Fibroblast of skin of back (primary cell): ENCODE results near the gene MYBPC3.

ENCODE experiments used
- DNase-seq: peaks from one replicate; pipeline ENCODE4 v3.0.0-alpha.2; 2013

MYBPC3 gene

DNA sequence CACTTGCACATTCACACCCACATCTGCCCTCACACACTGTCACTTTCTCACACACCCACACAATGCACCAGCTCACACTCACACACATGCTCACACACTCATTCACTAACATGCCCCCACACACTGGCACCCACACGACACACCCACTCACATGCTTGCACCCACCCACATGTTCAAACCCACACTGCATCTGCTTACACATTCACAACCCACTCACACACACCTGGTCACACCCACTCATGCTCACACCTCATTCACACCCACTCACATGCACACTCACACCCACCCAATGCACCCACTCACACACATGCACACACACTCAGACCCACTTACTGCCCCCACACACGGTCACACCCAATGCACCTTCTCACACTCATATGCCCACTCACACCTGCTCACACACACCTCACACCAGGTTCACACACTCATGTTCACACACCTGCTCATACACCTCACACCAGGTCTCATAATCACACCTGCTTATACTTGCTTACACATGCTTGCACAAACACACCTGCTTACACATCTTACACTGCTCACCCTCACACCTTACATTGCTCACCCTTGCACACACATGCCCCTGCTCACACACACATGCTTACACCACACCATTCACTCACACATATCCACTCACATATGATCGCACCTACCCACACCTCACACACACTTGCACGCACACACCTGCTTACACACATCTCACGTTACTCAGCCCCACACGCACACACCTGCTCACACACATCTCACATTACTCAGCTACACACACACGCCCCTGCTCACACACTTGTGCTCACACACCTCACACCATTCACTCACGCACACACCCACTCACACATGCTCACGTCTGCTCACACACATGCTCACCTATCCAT is 3.9 kb upstream of the MYBPC3 start:
- DNase-seq = no peak

DNA sequence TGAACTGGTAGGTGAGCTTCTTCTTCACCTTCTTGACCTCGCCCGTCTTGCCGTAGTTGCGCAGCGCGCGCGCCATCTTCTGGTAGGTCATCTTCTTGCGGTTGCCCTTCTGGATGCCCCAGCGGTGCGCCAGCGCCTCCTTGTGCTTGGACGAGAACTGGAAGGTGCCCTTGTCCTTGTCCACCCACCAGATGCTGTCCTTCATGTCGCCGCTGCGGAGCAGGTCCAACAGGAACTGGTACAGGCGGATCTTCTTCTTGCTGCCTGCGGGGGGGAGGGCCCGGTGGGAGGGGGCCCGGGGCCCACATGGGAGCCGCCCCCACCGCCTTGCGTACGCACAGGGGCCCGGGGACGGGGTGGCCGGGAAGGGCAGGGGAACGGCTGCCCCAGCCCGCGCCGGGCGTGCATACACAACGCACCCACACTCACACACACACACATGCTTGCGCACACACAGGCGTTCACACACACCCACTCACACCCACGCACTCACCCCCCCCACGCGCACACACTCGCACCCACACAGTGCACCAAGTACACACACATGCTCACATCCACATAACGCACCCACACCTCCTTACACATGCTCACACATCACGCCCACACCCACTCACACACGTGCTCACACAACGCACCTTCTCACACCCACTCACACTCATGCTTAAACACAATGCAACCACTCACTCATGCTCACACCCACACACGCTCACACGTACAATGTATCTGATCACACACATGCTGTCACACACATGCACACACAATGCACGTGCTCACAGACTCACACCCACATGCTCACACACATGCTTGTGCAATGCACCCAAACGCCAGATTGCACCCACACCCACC is 3.0 kb upstream of the MYBPC3 start:
- DNase-seq = peak; percentile 87

DNA sequence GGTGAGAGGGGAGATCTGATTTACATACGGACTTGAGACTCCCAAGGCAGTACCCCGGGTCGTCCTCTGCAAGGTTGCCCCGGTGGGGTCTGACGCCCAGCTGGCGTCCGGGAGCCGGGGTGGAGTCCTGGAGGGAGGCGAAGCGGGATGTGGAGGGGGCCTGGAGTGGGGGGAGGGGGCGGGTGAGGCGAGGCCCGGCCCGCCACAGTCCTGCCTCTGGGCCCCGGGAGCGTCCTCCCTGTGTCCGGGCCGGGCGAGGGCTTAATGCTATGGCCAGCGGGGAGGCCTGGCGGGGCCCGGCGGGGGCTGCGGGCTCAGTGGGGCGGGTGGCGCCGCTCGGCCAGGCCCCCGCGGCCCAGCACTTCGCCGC is 2.4 kb upstream of the MYBPC3 start:
- DNase-seq = no peak

DNA sequence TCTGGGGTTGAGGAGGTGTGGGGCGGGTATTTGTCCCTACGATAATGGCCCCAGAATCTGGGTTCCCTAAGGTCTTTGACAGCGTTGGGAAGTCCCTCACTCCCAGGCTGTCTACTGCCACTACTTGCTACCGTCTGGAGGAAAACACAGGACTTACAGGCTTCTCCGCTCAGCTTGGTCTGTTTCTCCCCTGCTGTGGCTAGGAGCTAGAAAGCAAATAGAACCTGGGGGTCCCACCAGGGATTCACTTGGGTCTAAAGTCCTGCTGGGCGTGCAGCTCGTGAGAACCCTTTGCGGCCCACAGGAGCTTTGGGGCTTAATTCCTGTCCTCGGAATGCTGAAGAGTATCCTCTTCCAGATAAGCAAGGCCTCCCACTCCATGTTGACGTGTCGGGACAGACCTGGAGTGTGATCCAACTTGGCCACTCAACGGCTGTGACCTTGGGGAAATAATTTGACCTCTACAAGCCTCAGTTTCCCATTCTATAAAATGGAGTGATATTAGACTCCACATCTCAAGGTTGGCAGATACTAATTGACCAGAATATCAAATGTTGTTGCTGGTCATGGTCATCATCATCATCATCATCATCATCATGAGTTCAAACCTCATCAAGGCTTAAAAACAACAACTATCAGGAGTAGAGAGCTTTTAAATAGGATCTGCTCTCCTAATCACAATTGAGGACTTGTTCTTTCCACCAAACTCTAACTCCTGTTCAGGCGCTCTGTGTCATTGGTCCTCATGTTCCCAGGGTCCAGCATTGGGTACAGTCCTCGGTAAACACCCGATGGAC is 1.7 kb upstream of the MYBPC3 start:
- no peak for DNase-seq

DNA sequence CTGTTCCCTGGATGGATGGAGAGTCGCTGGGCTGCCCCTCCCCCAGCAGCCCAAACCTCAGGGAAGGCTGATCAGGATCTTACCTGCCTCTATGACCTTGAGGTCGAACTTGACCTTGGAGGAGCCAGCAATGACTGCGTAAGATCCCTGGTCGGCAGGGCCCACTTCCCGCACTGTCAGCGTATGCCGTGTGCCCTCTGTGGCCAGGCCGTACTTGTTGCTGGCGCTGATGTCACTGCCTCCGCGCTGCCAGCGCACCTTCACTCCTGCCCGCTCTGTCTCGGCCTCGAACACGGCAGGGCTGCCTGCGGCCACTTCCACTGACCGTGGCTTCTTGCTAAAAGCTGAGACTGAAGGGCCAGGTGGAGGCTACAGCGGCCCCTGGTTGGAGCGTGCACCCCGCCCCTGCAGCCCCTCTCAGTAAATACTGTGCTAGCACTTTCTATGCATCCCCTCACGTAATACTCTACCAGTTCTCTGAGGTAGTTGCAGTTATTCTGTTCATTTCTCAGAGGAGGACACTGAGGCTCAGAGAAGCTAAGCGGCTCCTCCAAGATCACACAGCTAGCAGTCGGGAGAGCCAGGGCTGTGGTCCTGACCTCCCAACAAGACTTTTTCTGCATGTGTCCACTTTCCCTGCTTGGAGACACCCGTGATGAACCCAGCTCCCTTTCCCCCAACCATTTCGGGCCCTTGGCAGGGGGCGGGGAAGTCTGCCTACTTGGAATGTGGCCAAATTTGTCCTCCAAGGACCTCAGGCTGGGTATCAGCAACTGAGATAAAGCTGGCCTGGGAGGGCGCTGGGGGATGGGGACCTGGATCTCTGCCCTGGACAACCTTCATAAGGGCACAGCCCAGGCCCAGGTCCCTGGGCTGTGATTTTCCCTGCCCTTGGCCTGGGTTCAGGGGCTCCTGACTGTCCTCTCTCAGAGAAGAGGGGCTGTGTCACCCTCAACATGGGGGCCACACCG is 1.1 kb downstream of the MYBPC3 start:
- no peak for DNase-seq

DNA sequence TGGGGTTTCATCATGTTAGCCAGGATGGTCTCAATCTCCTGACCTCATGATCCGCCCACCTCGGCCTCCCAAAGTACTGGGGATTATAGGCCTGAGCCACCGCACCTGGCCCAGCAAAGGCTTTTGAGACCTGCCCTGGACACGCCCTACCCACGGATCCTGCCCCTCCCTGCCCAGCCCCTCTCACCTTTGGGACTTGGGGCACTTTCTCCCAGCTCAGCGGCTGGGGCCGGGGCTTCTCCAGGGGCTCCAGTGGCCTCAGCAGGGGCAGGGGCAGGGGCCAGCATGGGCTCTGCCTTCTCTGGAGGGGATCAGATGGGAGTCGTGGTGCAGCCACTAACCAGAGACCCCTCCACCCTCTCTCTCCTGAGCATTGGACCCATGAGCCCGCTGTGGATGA is 2.2 kb downstream of the MYBPC3 start:
- no peak for DNase-seq

DNA sequence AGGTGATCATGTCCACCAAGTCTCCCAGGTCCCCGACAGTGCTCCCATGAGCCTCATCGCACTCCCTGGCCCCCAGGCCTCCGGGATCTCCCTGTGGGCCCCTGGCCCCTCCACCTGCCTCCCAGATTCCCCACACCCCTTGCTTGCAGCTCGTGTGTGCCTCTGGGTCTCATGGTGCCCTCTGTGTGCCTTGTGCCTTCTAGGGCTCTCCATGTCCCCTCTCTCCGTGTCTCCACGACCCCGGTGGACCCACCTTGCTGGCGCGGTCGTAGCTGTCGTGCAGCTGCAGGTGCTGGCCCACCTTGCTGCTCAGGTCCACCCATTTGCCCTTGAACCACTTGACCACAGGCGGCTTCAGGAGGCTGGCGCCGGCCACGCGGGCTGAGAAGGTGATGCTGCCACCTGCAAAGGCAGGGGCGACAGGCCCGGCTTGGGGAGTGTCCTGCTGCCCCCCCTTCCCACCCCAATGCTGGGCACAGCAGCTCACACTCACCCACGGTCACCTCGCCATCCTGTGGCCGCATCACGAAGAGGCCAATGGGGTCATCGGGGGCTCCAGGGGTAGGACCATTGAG is 2.9 kb downstream of the MYBPC3 start:
- DNase-seq = no peak

DNA sequence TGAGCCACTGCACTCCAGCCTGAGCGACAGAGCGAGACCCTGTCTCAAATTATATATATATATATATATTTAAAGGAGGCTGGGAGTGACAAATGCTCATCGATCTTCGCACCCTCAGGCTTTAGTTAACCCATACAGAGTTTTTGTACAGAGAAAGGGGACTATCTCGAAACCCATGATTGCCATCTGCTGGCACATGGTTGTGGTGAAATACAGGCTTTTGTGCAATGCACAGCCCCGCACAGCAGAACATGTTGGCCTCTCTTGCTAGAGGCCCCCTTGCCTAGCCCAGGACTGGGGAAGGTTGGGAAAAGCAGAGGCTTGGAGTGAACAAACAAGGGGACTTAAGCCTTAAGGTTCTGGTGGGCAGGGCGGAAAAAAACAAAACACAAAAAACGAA is 3.6 kb downstream of the MYBPC3 start:
- peak; percentile 15 for DNase-seq

DNA sequence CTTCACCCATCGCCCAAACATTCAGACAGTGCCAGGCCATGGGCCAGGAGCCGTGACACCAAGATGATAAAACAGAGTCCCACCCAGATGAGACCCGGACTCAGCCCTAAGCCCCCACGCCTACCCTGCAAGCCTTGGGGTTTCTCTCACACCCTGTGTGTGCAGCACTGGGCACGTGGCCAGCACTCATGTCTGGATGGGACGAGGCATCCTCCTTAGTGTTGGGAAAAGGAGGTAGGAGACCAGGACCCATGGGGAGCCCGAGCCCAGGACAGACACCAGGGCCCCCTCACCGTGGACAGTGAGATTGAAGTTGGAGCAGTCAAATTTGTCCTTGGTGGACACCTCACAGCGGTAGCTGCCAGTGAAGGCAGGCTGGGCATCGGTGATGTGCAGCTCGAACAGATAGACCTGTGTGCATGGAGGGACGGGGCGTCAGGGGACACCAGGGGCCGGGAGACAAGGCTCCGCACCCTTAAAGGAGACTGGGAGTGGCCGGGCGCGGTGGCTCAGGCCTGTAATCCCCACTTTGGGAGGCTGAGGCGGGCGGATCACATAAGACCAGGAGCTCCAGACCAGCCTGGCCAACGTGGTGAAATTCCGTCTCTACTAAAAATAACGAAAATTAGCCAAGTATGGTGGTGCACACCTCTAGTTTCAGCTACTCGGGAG is 4.2 kb downstream of the MYBPC3 start:
- no peak for DNase-seq

DNA sequence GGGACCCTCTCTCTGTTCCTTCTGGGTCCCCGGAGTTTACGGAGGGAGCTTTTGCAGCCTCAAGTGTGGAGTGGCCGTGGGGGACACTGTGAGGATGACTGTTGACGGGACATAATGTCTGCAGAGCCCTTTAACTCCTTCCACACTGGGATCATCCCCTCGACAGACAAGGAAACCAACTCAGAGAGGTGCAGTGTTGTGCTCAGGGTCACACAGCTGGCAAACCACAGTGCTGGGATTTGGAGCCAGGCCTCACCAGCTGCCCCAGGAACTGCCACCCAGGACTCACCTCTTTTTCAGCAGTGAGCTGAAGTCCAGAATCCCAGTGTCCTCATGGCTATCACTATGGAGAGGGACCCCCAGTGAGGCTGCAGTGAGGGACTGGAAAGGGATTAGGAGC is 5.4 kb downstream of the MYBPC3 start:
- DNase-seq = no peak

DNA sequence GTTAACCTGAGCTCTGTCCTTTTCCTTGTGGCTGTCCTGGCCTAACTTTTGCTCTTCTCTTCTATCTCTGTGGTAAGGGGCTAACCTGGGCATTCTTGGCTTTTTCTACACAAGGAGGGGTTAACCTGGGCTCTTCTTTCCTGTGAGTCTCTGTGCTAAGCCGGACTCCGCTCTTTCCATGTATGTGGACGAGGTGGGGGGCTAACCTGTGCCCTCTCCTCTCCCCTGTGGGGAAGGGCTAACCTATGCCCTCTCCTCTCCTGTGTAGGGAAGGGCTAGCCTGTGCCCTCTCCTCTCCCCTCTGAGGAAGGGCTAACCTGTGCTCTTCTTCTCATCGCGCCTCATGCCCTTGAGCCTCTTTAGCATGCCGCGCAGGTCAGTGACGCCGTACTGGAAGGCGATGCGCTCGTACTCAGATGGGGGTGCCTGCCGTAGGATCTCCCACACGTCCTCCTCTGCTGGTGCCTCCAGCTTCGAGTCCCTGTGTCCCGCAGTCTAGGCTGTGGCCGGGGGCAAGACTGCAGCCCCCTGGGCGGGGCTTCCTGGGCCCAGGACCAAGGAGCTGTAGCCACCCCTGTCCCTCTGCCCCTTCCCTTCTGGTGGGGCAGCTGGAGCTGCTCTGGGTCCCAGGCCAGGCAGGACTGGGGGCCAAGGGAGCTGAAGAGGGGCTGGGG is 6.5 kb downstream of the MYBPC3 start:
- no peak for DNase-seq

DNA sequence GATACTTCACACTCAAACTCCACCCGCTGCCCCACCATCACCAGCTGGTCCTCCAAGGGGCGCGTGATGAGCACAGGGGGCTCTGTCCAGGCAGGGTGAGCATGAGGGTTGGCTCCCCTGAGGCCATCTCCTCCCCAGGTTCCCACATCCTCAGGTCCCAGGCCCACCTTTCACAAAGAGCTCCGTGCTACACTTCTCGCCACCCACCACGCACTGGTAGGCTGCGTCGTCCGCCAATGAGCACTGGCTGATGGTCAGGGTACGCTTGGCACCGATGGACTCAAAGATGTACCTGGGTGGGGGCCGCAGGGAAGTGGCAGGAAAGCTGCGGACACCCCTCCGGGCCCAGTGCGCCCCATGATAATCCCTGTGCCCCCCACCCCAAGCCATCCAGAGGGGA is 9.6 kb downstream of the MYBPC3 start:
- no peak for DNase-seq

DNA sequence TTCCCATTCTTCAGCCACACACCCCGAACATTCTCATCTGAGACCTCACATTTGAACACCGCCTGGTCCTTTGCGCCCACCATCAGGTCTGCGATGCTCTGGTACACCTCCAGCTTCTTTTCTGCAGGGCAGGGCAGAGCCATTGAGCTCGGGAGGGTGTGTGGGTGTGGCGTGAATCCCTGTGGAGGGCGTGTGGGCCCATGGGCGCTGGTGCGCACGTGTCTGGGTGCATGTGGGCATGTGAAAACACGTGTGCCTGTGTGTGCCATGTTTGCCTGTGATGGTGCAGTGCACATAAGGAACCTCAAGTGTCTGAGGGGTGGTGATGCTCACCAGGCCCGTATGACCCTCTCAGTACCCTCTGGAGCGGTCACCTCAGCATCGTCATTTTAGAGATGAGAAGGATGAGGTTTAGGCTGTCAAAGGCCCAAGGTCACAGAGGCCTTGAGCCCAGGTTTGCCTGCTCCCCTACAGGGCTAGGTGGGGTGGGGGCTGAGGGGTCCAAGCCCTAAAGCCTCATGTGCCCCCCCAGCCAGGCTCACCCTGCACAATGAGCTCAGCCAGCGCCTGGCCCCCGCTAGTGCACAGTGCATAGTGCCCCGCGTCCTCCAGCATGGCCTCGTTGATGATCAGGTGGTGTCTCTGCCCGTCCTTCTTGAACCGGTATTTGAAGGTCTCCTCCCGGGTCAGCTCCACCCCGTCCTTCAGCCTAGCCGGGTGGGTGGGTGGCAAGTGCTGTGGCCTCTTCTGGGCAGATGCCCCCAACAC is 10.3 kb downstream of the MYBPC3 start:
- no peak for DNase-seq

DNA sequence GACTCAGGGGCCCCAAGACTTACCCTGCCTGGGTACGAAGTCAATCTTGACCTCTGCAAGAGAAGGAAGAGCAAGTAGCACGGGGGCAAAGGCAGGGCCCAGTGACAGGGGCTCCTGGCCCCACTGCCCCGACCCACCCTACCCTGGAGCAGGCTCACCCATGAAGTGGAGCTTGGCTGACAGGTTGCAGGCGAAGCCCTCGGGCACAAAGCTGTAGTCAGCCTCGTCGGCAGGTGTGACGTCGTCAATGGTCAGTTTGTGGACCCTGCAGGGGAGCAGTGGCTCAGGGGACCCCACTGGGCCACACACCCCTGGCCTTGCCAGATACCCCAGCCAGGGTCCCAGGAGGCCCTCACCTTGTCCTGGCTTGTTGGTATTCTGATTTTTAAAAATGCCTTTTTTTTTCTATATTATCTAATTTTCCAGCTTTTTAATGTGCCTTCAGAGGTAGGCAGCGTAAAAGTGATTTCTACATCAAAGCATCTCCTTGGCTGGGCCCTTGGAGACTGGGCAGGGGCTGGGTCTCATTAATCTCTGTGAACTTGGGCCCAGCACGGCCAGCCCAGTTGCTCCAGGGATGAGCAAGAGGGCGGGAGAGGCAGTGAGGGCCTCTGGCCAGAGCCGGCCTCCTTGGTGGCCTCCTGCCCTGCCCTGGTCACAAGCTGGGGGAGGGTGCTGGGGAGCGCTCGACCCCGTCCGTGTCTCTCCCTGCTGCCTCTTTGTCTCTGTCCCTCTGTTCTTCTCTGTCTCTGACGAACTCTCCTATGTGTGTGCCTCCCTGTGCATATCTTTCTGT is 11.3 kb downstream of the MYBPC3 start:
- no peak for DNase-seq

DNA sequence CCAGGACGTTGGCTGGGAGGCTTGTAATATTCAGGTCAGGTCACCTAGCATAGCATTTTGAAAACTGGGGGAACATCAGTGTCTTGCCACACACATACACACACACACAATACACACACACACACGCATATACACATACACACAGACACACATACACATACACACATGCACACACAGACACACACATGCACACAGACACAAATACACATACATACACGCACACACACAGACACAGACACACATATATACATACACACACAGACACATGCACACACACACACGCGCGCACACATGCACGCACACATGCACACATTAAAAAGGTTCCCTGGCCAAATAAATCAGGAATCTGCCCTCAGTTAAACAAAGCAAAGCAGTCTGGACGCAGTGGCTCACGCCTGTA is 12.5 kb downstream of the MYBPC3 start:
- no peak for DNase-seq

DNA sequence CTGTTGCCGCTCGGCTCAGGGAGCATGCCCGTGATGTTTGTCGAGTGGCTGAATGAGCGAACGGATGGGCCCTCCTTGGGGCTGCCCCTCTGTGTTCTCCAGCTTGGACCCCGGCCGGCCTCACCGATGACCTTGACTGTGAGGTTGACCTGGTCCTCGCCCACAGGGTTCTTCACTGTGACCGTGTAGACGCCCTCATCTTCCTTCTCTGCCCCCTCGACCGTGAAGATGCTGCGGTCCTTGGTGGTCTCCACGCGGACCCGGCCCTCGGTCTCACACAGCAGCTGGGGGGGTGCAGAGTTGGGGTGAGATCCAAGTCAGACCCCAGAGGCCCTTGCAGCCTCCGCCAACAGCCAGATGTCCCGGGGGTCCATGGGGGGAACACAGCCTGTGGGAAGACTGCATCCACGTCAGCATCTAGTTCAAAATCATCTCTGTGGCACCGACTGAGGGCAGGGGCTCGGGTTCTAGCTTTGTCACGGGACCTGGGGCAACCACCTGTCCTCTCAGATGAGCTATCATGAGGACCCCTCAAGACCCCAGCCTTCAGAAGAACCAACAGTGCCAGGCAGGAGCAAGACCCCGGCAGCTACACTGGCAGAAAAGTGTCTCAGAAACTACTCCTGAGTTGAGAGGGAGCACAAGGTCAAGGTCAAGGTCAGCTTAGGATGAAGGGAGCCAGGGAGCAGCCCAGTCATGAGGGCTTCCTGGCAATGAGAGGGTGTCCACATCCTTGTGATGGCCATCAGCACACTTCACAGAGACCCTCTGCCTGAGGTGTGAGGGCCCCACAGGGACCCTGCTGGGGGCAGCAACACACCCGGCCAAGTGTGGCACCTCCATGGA is 13.9 kb downstream of the MYBPC3 start:
- DNase-seq = no peak

DNA sequence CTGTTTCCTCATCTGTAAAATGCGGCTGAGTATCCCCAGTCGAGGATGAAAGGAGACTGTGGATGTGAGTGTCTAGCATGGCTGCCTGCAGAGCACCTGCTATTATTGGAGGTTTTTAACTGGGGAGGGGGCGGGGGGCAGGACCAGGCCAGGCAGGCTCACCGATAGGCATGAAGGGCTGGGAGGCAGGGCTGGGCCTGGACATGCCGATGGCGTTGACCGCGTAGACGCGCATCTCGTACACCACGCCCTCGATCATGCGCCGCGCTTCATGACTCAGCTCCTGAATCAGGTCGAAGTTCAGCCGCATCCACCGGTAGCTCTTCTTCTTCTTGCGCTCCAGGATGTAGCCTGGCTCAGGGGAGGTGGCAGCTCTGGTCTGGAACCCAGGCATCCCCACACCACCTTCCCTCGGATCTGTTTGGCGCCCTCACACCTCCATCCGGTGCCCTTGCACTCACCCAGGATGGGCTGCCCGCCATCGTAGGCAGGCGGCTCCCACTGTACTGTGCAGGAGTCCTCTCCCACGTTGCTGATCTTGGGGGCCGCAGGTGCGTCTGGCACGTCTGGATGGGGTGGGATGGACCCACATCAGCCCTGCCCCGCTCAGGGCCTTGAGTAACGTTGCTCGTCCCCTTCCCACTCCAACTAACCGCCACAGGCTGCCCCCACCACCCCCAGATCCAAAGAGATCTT is 15.1 kb downstream of the MYBPC3 start:
- DNase-seq = no peak
